SK-N-SH treated with all-trans-retinoic acid at 6 μM for 48 hours (cell line): ENCODE data around the gene USB1.

Source experiments
- CSDC2 ChIP-seq: fragments of 250-450 bp; sonication (Bioruptor Pico); IDR thresholded peaks from 2 replicates; pipeline ENCODE4 v1.5.0; 2020; ENCODE audit warnings: mild to moderate bottlenecking, moderate library complexity
- ISL1 ChIP-seq: fragments of 250-450 bp; sonication (Bioruptor Pico); IDR thresholded peaks from 2 replicates; pipeline ENCODE4 v2.1.2; 2022; ENCODE audit warnings: mild to moderate bottlenecking, moderate library complexity
- PPARA ChIP-seq: fragments of 250-450 bp; sonication (Bioruptor Pico); IDR thresholded peaks from 2 replicates; pipeline ENCODE4 v1.5.0; 2020; ENCODE audit warnings: mild to moderate bottlenecking, borderline replicate concordance
- SNAI2 ChIP-seq: fragments of 250-450 bp; sonication (Bioruptor Pico); IDR thresholded peaks from 2 replicates; pipeline ENCODE4 v1.5.0; 2020; ENCODE audit warnings: mild to moderate bottlenecking, moderate library complexity
- TF ChIP-seq, protein P1 (sequence below): fragments of 250-450 bp; sonication (Bioruptor Pico); IDR thresholded peaks from 2 replicates; pipeline ENCODE4 v1.8.0; 2021; ENCODE audit warnings: low read depth, mild to moderate bottlenecking, moderate library complexity, borderline replicate concordance

DNA sequence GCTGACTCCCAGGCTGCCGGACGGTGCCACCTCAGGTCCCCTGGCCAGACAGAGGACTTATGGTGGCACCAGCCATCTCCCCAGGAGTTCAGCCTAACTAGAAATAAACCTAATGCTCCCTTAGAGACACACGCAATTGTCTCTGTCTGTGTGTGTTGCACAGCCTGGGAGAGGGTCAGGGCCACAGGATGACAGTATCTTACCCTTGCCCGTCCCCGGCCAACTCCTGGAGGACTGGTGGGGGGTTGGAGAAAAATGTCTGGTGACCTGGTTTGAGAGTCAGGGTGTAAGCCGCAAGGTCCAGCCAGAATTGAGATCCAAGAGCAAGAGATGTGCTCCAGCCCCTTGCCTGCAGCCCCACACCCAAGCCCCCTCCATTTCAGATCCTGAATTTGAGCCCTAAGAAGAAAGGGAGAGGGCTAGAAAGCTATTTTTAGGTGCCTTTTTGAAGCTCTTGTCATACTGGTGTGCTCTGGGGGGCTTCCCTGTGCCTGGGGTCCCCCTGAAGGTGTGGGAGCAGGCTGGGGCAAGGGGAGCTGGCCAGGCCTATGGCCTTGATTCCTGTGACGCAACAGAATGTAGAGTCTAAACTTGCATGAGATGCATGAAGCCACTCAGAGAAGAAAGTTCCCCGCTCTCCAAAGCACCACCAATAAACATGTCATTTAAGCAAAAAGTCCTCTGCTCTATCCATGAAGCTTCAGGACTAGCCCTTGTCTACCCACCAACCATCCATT, 13.6 kb upstream of the USB1 start:
- no peak for TF ChIP-seq CSDC2
- TF ChIP-seq, protein P1, sequence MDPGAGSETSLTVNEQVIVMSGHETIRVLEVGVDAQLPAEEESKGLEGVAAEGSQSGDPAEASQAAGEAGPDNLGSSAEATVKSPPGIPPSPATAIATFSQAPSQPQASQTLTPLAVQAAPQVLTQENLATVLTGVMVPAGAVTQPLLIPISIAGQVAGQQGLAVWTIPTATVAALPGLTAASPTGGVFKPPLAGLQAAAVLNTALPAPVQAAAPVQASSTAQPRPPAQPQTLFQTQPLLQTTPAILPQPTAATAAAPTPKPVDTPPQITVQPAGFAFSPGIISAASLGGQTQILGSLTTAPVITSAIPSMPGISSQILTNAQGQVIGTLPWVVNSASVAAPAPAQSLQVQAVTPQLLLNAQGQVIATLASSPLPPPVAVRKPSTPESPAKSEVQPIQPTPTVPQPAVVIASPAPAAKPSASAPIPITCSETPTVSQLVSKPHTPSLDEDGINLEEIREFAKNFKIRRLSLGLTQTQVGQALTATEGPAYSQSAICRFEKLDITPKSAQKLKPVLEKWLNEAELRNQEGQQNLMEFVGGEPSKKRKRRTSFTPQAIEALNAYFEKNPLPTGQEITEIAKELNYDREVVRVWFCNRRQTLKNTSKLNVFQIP (CRISPR knock-in tag) = no peak
- TF ChIP-seq PPARA (CRISPR knock-in tag) = no peak
- no peak for TF ChIP-seq ISL1
- TF ChIP-seq SNAI2 = no peak
